DOHH2 (cell line): ENCODE measurements around the gene UBE2F.

Experiments used
- H3F3A ChIP-seq: fragments of 200-600 bp; sonication (generic), shearing (Covaris generic); 2 replicates; pipeline ENCODE4 v1.6.0; 2016; ENCODE audit warnings: antibody characterized with exemption, mild to moderate bottlenecking; ENCODE audit not compliant: control insufficient read depth, insufficient read depth
- H3K27ac ChIP-seq: fragments of 200-600 bp; sonication (generic); 2 replicates; pipeline ENCODE4 v1.5.1; 2014; ENCODE audit warnings: low read depth, mild to moderate bottlenecking, low read length, moderate library complexity
- H3K27me3 ChIP-seq: fragments of 200-600 bp; sonication (generic); 2 replicates; pipeline ENCODE4 v1.6.1; 2014; ENCODE audit warnings: mild to moderate bottlenecking, low read length, mixed read lengths; ENCODE audit not compliant: control insufficient read depth
- H3K36me3 ChIP-seq: fragments of 200-600 bp; sonication (generic); 2 replicates; pipeline ENCODE4 v1.6.1; 2014; ENCODE audit warnings: mild to moderate bottlenecking, low read length, moderate library complexity, mixed read lengths; ENCODE audit not compliant: control insufficient read depth
- H3K4me1 ChIP-seq: fragments of 200-600 bp; sonication (generic); 2 replicates; pipeline ENCODE4 v1.6.1; 2014; ENCODE audit warnings: mild to moderate bottlenecking, low read length, mixed read lengths; ENCODE audit not compliant: control insufficient read depth
- H3K4me2 ChIP-seq: fragments of 200-600 bp; sonication (generic); 2 replicates; pipeline ENCODE4 v1.6.0; 2014; ENCODE audit warnings: mild to moderate bottlenecking, low read length, moderate library complexity
- H3K4me3 ChIP-seq: fragments of 200-600 bp; sonication (generic); 2 replicates; pipeline ENCODE4 v1.5.1; 2014; ENCODE audit warnings: mild to moderate bottlenecking, low read length, mixed read lengths
- H3K79me2 ChIP-seq: fragments of 200-600 bp; sonication (generic); 2 replicates; pipeline ENCODE4 v1.6.1; 2014; ENCODE audit warnings: mild to moderate bottlenecking, low read length, mixed read lengths; ENCODE audit not compliant: control insufficient read depth
- H3K9me2 ChIP-seq: fragments of 200-600 bp; sonication (generic); replicated peaks from 2 replicates; pipeline ENCODE4 v1.6.1; 2014; ENCODE audit warnings: mild to moderate bottlenecking, low read length, mixed read lengths; ENCODE audit not compliant: control insufficient read depth
- H3K9me3 ChIP-seq: fragments of 200-600 bp; sonication (generic); 2 replicates; pipeline ENCODE4 v1.6.1; 2014; ENCODE audit warnings: antibody characterized with exemption, low read length, mixed read lengths; ENCODE audit not compliant: control insufficient read depth, insufficient read depth
- H4K20me1 ChIP-seq: fragments of 200-600 bp; sonication (generic); 2 replicates; pipeline ENCODE4 v1.6.0; 2014; ENCODE audit warnings: low read depth, mild to moderate bottlenecking, antibody characterized with exemption, low read length, moderate library complexity; ENCODE audit not compliant: control insufficient read depth, insufficient read depth
- CTCF ChIP-seq: fragments of 200-600 bp; sonication (generic); IDR thresholded peaks from one replicate; pipeline ENCODE4 v1.5.1; 2014; ENCODE audit warnings: antibody characterized with exemption, mild to moderate bottlenecking, low read depth, low read length; ENCODE audit not compliant: poor library complexity, severe bottlenecking
- EZH2phosphoT487 ChIP-seq: fragments of 200-600 bp; sonication (generic); IDR thresholded peaks from 2 replicates; pipeline ENCODE4 v1.6.1; 2017; ENCODE audit warnings: borderline replicate concordance, mild to moderate bottlenecking, antibody characterized with exemption, low read length, moderate library complexity, mixed read lengths

UBE2F gene

GRCh38 chr2:238091436-238092060, 124.7 kb downstream of the UBE2F start:
- H3K27ac ChIP-seq, result no peak overlapping the region
- H3K9me2 ChIP-seq, result no peaks in the 10 kb centered on the region
- no peaks in the 10 kb centered on the region for H4K20me1 ChIP-seq
- no peaks in the 10 kb centered on the region for H3F3A ChIP-seq
- no peaks in the 10 kb centered on the region for H3K9me3 ChIP-seq
- no peak for TF ChIP-seq CTCF
- TF ChIP-seq EZH2phosphoT487, result no peak
- no peak overlapping the region for H3K4me2 ChIP-seq
- no peak overlapping the region for H3K4me3 ChIP-seq
- peaks cover 16% of the 10 kb centered on the region for H3K36me3 ChIP-seq
- H3K27me3 ChIP-seq, result no peaks in the 10 kb centered on the region
- no peaks in the 10 kb centered on the region for H3K79me2 ChIP-seq
- H3K4me1 ChIP-seq, result peaks cover 13% of the 10 kb centered on the region
